Measurements from ENCODE around the gene LIMA1. TPM values are rescaled to one million over a fixed set of nuclear protein-coding genes. Genes with fewer than 3 reads are reported as not detected.

The LIMA1 gene
- total and polyA plus RNA-seq, 2 experiments from 2014 or later = 8.9 to 12.6 TPM

DNA sequence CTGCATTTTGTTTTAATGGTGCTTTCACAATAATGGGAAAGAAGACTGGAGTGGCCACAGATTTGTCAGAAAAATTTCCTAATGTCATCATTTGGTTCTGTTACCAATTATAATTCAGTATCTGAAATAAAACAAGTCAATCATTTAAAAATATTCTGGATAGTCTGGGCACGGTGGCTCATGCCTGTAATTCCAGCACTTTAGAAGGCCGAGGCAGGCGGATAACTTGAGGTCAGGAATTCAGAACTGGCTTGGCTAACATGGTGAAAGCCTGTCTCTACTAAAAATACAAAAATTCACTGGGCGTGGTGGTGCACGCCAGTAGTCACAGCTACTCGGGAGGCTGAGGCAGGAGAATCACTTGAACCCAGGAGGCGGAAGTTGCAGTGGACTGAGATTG lies 4.0 kb upstream of the LIMA1 start:
- TF ChIP-seq, protein P1, sequence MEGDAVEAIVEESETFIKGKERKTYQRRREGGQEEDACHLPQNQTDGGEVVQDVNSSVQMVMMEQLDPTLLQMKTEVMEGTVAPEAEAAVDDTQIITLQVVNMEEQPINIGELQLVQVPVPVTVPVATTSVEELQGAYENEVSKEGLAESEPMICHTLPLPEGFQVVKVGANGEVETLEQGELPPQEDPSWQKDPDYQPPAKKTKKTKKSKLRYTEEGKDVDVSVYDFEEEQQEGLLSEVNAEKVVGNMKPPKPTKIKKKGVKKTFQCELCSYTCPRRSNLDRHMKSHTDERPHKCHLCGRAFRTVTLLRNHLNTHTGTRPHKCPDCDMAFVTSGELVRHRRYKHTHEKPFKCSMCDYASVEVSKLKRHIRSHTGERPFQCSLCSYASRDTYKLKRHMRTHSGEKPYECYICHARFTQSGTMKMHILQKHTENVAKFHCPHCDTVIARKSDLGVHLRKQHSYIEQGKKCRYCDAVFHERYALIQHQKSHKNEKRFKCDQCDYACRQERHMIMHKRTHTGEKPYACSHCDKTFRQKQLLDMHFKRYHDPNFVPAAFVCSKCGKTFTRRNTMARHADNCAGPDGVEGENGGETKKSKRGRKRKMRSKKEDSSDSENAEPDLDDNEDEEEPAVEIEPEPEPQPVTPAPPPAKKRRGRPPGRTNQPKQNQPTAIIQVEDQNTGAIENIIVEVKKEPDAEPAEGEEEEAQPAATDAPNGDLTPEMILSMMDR (IDR thresholded peaks at IDR 0.05; ENCODE audit: low read depth, low read length) = no peak
- no peaks in the 10 kb centered on the region for H3K9me3 ChIP-seq (ENCODE audit: low read depth)
- no peak overlapping the region for H3K4me3 ChIP-seq
- DNase-seq (ENCODE audit: low read depth in 1 of 2, low spot score in 1 of 2) = no peak
- no peaks in the 10 kb centered on the region for H3K27me3 ChIP-seq
- no peak overlapping the region for H3K27ac ChIP-seq
- H3K4me1 ChIP-seq (ENCODE audit: low read depth) = no peaks in the 10 kb centered on the region
- no peaks in the 10 kb centered on the region for H3K36me3 ChIP-seq

DNA sequence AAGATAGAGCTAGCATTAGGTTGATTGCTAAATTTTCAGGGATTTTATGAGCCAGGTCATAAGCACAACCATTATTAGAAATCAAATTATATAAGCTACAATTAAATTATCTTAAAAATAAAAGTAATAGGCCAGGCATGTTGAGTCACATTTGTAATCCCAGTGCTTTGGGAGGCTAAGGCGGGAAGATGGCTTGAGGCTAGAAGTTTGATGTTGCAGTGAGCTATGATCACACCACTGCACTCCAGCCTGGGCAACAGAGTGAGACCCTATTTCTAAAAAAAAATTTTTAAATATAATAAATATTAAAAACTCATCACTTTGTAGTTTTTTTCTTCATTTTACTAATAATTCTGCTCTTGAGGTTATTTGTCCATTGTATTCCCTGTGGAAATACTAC lies 1.9 kb upstream of the LIMA1 start:
- Histone ChIP-seq H3K27ac (no peak overlapping the region), H3K27me3 (peaks cover 16% of the 10 kb centered on the region), H3K36me3 (no peaks in the 10 kb centered on the region), H3K4me1 (ENCODE audit: low read depth) (no peaks in the 10 kb centered on the region), H3K9me3 (ENCODE audit: low read depth) (no peaks in the 10 kb centered on the region), H3K4me3 (no peak overlapping the region)
- TF ChIP-seq, protein P1 (IDR thresholded peaks at IDR 0.05; ENCODE audit: low read depth, low read length) = no peak
- no peak for DNase-seq (ENCODE audit: low read depth in 1 of 2, low spot score in 1 of 2)

DNA sequence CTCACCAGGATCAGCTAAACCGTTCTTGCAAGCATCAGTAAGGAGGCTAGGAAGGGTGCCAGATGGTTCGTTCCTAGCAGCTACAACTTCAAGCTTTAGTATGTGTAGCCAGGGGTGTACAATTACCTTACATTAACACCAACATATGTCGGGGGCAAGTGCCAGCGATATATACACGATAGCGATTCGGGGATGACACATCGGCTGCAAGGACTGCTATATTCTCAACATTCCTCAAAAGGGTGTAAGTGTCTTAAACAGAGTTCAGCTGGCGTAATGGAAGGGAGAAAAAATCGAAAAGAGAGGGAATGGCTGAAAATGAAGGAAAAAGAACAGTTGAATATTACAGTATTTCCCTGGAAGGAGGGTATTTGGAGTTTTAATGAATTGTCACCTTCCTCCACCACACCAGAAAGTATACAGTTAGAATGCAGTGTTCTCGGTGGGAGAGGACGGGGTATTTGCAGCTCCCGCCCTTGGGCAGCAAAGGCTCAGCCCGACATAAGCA lies 545 bp downstream of the LIMA1 start:
- TF ChIP-seq, protein P1 (IDR thresholded peaks at IDR 0.05; ENCODE audit: low read depth, low read length) = no peak
- Histone ChIP-seq H3K36me3 (no peaks in the 10 kb centered on the region), H3K4me3 (peak overlapping the region; percentile 73), H3K9me3 (ENCODE audit: low read depth) (no peaks in the 10 kb centered on the region), H3K27ac (no peak overlapping the region), H3K4me1 (ENCODE audit: low read depth) (no peaks in the 10 kb centered on the region), H3K27me3 (peaks cover 16% of the 10 kb centered on the region)
- DNase-seq (ENCODE audit: low read depth in 1 of 2, low spot score in 1 of 2) = peak in 1 of 2 donors; percentile 29

DNA sequence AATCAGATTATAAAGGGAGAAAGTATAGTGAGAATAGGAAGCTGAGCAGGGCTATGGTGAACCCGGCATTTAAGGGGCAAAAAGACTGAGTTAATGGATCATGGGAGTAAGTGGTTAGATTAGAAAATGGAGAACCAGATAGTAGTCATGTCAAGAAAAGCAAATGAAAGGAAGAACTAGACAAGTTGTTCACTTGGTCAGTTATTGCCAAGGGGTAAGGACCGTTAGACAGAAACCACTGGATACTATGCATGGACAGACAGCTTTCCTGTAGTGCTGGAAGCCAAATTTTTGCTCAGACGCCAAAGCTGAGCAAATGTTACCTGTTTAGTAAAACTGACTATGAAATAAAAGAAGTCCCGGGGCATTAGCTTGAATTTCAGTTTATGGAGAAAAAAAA lies 3.8 kb downstream of the LIMA1 start:
- Histone ChIP-seq H3K27me3 (peaks cover 16% of the 10 kb centered on the region), H3K9me3 (ENCODE audit: low read depth) (no peaks in the 10 kb centered on the region), H3K36me3 (no peaks in the 10 kb centered on the region), H3K27ac (no peak overlapping the region), H3K4me3 (no peak overlapping the region), H3K4me1 (ENCODE audit: low read depth) (no peaks in the 10 kb centered on the region)
- TF ChIP-seq, protein P1 (IDR thresholded peaks at IDR 0.05; ENCODE audit: low read depth, low read length) = no peak
- DNase-seq (ENCODE audit: low read depth in 1 of 2, low spot score in 1 of 2) = no peak

DNA sequence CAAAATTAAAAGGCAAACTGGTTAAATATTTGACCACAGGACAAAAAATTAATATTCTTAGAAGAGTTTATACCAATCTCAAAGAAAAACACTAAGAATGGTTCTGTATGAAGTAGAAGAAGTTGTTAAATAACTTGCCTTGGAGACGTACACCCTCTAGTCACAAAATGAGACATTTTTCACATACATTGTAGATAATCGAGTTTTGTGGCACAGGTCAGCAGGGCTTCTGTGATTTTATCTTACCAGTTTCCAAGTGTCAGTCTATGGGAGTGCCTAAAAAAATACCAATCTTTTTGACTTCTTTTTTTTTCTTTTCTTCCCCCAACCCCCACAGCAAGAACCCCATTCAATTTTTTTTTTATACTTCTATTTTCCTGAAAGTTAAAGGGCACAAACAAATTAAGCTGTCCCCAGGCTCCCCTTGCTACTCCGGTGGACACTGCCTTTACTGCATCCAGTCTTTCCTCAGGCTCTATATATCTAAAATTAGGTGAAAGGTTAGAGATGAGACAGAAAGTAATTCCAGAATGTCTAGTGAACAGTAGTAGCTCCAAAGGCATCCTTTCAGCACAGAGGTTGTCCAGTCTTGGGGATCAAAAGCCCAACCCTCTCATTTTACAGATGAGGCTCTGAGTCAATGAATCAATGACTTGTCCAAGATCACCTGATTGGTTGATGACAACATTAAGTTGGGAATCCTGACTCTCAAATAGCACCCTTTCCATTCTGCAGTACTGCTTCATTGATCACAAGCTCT lies 6.2 kb downstream of the LIMA1 start:
- H3K36me3 ChIP-seq = no peaks in the 10 kb centered on the region
- peaks cover 16% of the 10 kb centered on the region for H3K27me3 ChIP-seq
- no peak for DNase-seq (ENCODE audit: low read depth in 1 of 2, low spot score in 1 of 2)
- TF ChIP-seq, protein P1 (IDR thresholded peaks at IDR 0.05; ENCODE audit: low read depth, low read length) = no peak
- H3K4me3 ChIP-seq = no peak overlapping the region
- no peak overlapping the region for H3K27ac ChIP-seq
- no peaks in the 10 kb centered on the region for H3K4me1 ChIP-seq (ENCODE audit: low read depth)
- no peaks in the 10 kb centered on the region for H3K9me3 ChIP-seq (ENCODE audit: low read depth)
